ENCODE data around the gene KLF17.
"Not testable (repeated sequence)": the region's sequence is repeated elsewhere in the genome, so short reads cannot be mapped to it uniquely, and the experiment has no call there.

Gene KLF17

DNA sequence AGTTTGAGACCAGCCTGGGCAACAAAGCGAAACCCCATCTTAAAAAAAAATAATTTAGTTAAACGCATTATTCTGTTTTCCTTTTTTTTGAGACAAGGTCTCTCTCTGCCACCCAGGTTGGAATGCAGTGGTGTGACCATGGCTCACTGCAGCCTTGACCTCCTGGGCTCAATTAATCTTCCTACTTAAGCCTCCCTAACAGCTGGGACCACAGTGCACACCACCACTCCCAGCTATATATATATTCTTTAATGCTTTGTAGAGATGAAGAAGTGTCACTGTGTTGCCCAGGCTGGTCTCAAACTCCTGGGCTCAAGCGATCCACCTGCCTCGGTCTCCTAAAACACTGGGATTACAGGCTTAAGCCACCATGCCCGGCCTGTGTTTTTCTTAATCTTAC is 7.7 kb upstream of the KLF17 start:
- DNase-seq (ENCODE audit: low read depth) = no peak

DNA sequence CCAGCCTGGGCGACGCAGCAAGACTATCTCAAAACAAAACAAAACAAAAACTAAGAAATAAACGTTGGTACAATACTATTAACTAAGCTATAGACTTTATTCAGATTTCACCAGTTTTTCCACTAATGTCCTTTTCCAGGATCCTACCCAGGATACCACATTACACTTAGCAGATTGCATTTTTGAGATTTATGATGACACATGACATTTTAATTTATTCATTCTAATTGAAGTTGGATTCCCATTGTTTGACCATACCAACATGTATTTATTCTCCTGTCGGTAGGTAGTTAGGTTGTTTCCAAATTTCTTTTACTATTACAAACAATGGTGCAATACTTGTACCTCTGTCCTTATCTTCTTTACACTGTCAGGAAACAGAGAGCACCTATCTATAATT is 6.8 kb upstream of the KLF17 start:
- DNase-seq (ENCODE audit: low read depth) = no peak

DNA sequence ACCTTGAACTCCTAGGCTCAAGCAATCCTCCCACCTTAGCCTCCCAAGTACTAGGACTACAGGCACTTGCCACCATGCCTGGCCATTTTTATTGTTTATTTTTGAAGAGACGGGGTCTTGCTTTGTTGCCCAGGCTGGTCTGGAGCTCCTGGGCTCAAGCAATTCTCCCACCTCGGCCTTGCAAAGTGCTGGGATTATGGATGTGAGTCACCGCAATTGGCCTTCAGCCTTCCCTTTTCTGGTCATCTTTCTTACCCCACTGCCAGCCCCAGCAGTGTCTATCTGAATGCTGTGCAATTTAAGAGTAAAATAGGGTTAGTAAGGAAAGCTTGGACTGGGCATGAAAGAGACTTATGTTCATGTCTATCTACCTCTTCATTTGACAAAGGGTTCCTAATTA is 6.1 kb upstream of the KLF17 start:
- no peak for DNase-seq (ENCODE audit: low read depth)

DNA sequence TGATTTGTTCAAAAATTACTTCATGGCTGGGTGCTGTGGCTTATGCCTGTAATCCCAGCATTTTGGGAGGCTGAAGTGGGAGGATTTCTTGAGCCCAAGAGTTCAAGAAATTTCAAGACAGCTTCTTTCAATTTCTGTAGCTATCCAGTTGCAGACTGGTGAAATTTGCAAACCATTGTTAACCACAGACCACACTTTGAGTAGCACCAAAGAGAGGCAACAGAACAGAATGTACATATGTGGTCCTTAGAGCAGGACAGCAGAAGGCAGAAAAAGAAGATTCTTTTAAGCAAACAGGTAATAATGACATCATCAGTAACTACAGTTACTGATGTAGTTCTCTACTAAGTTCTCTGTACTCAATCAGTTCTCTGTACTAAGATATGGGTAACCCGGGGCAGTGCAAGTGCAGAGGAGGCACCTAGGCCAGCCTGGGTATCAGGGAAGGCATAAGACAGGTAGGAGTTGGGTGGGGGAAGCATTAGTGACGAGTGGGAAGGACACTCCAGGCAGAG is 5.5 kb upstream of the KLF17 start:
- DNase-seq (ENCODE audit: low read depth) = no peak

DNA sequence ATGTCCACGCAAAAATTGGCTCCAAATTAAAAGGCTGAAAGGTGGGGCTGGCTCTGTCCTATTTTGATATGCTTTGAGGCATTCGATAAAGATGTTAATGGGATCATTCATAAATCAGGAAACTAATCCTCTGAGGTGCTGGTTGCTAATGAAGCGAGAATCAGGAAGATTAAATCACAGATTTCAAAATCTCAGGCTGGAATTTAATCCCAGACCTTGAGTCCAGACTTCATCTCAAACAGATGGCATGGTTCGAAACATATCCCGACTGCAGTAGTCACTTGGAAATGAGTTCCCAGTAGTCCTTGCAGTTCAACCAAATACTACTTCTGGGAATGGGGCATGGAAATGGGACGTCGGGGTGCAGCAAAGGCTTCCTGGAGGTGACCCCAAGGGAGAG is 4.5 kb upstream of the KLF17 start:
- no peak for DNase-seq (ENCODE audit: low read depth)

DNA sequence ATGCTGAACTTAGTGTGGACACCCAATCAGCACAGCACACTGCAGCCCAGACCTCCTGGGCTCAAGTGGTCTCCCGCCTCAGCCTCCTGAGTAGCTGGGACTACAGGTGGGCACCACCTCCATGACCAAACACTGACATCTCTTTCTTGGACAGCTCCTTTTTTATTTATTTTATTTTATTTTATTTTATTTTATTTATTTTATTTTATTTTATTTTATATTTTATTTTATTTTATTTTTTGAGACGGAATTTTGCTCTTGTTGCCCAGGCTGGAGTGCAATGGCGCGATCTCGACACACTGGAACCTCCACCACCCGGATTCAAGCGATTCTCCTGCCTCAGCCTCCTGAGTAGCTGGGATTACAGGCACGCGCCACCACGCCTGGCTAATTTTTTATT is 1.3 kb upstream of the KLF17 start:
- not testable (repeated sequence) for DNase-seq (ENCODE audit: low read depth)

DNA sequence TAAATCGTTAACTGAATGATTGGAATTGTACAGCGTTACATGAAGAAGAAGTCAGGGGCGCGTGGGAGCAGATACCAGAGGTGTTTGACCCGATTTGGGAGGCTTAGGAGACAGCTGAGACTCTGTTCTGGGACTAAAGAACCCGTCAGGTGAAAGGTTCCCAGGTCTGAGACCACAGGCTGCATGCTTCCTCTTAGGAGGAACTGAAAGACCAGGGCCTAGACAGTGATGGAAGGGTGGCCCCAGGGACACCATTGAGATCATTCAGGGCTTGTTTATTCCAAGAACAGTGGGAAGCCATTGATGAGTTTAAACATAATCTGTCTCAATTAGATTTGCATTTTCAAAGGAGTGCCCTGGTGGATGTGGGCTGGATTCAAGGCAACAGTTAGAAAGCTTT is 904 bp downstream of the KLF17 start:
- no peak for DNase-seq (ENCODE audit: low read depth)

DNA sequence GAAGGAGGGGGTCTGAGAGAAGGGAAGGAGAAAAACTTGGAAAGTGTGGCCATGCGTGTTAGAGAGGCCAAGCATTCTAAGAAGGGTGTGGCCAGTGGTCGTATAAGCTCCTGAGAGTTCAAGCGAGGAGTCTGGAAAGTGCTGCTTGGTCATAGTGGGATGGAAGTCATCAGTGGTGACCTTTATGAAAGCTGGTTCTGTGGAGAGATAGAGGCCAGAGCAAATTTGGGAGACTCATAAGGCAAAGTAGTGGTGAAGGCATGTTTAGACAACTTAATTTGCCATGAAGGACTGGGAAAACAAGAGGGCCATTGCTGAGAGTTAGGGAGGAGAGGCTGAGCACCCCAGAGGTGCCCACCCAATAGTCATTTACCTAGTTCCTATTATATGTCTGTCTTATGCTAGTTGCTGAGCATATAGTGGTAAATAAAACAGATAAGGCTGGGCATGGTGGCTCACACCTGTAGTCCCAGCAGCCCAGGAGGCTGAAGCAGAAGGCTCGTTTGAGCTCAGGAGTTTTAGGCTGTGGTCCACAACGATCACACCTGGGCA is 1.9 kb downstream of the KLF17 start:
- DNase-seq (ENCODE audit: low read depth) = no peak

DNA sequence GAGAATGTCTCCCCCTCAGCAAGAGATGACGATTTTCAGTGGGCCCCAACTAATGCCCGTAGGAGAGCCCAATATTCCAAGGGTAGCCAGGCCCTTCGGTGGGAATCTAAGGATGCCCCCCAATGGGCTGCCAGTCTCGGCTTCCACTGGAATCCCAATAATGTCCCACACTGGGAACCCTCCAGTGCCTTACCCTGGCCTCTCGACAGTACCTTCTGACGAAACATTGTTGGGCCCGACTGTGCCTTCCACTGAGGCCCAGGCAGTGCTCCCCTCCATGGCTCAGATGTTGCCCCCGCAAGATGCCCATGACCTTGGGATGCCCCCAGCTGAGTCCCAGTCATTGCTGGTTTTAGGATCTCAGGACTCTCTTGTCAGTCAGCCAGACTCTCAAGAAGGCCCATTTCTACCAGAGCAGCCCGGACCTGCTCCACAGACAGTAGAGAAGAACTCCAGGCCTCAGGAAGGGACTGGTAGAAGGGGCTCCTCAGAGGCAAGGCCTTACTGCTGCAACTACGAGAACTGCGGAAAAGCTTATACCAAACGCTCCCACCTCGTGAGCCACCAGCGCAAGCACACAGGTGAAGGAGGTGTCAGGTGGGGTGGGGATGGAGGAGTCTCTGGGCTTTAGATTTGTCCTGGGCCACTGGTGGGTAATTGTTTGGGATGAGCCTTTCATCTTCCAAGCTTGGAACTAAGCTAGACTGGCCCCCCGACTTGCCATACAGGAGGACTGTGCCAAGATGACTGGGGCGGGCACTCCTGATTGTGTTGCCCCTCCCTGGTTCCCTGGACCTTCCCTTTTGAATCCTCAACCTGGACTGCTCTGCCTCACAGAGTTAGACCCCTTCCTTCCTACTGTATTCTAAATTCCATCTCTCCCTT is 11.2 kb downstream of the KLF17 start:
- no peak for DNase-seq (ENCODE audit: low read depth)

DNA sequence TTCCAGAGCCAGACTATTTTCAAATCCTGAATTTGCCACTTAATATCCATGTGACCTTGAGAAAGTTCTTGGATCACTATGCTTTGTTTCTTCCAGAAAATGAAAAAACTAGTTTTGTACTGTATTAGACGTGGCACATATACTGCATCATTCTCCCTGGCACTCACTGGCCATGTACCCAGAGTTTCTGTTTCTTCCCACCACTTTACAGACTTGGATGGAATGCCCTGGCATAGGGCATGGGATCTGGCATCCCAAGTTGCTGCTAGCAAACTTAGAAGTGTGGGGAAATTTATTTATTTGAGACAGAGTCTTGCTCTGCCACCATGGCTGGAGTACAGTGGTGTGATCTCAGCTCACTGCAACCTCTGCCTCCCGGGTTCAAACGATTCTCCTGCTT is 12.8 kb downstream of the KLF17 start:
- DNase-seq (ENCODE audit: low read depth) = no peak

DNA sequence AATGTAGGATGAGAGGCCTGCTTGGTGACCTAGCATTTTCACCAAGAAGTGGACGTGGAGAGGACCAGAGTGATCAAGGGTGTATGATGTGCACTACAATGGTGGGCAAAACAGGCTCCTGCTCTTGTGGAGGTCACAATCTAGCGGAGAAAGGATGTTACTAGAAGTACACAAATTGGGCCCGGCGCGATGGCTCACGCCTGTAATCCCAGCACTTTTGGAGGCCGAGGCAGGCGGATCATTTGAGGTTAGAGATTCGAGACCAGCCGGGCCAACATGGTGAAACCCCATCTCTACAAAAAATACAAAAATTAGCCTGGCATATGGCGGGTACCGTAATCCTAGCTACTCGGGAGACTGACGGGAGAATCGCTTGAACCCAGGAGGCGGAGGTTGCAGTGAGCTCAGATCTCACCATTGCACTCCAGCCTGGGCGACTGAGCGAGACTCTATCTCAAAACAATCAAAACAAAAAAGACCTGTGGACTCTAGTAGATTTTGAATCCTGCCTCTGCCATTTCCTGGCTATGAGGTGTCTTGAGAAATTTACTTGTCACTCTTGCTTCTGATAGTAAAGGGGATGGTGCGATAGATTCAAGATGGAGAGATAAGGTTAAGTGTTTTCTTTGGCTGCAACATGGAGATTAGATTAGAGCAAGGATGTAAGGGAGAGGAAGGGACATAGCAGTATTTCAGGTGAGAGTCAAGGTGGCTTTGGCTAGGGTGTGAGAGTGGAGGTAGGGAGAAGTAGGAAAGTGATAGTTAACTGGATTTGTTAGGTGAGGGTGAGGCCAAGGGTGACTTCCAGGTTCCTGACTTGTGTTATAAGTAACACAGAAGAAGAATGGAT is 15.7 kb downstream of the KLF17 start:
- no peak for DNase-seq (ENCODE audit: low read depth)

DNA sequence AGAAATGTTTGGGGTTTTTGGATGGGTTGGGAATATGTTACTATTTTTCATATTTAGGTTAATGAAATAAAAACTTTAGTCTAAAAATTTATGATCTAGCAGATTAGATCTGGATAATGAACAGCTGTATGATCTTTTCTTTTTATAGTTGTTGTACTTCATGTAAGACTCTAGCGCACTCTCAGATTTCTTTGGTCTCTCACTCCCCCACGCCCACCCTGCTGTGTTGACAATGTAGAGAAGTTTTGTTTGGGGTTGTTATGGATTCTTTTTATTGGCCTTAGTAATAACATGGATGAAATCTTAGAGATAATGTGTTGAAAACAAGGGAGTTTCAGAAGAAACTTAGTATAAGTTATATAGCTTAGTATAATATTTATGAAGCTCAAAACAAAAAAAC is 17.3 kb downstream of the KLF17 start:
- DNase-seq (ENCODE audit: low read depth) = no peak

DNA sequence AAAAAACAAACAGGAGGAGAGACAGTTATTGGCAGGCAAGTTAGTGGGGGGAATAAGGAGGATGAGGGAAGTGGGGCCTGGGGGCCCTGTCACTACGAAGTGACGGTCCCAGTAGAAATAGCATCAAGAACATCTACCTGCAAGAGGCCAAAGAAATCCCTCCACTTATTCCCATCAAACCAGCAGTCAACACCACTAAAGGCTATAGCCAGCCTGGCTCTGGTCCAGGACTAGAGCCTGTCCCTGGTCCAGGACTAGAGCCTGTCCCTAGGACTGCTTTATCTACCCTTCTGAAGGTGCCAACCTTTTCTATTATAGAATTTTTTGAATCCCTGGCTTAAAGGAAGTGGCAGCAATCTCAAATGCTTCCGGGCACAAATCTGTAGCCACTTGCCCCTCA is 19.6 kb downstream of the KLF17 start:
- no peak for DNase-seq (ENCODE audit: low read depth)

DNA sequence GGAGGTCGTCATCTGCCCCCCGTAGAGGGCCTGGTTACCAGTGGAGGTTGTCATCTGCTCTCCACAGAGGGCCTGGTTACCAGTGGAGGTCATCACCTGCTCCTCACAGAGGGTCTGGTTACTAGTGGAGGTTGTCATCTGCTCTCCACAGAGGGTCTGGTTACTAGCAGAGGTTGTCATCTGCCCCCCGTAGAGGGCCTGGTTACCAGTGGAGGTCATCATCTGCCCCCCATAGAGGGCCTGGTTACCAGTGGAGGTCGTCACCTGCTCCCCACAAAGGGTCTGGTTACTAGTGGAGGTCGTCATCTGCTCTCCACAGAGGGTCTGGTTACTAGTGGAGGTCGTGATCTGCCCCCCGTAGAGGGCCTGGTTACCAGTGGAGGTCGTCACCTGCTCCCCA is 20.9 kb downstream of the KLF17 start:
- DNase-seq (ENCODE audit: low read depth) = not testable (repeated sequence)

DNA sequence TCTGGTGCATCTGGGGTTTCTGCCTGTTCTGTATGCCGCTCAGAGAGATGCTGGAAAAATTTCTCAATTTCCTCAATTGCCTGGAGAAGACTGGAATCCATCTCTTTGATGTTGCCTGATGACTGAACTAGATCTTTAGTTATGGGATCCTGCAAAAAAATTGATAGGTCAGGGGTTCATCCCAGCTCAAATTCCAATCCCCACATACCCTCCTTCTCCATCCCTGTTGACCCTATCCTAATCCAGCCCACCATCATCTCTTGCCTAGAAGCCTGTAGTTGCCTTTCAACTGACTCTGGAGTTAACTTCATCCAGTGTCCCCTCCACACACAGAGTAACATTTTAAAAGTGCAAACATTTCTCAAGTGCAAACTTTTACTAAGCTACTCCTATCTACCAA is 22.9 kb downstream of the KLF17 start, which contains the start of gene KLF18:
Gene KLF18 (minus strand): TSS at position 101 of the 400 bp plus-strand sequence. CDS start 0 bp downstream, at position 101.
- no peak for DNase-seq (ENCODE audit: low read depth)

DNA sequence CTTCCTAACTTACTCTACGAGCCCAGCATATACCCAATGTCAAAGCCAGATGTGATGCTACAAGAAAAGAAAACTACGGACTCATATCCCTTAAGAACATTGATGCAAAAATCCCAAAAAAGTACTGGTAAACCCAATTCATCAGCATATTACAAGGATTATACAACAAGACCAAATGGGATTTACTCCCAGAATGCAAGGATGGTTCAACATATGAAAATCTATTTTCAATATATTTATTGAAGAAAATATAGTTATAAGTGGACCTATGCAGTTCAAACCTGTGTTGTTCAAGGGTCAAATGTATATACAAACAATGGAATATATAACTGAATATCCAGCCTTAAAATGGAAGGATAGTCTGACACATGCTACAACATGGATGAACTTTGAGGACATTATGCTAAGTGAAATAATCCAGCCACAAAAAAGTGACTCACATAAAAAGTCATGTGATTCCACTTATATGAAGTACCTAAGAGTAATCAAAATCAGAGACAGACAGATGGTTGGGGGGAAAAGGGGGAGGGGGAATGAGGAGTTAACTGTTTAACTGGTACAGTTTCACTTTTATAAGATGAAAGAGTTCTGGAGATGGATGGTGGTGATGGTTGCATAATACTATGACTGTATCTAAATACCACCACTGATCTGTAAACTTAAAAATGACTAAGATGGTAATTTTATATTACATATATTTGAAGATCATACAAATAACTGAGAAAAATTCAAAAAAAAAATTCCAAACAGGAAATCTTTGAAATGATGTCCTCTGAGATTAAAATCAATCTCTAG is 26.5 kb downstream of the KLF17 start:
- DNase-seq (ENCODE audit: low read depth) = no peak

DNA sequence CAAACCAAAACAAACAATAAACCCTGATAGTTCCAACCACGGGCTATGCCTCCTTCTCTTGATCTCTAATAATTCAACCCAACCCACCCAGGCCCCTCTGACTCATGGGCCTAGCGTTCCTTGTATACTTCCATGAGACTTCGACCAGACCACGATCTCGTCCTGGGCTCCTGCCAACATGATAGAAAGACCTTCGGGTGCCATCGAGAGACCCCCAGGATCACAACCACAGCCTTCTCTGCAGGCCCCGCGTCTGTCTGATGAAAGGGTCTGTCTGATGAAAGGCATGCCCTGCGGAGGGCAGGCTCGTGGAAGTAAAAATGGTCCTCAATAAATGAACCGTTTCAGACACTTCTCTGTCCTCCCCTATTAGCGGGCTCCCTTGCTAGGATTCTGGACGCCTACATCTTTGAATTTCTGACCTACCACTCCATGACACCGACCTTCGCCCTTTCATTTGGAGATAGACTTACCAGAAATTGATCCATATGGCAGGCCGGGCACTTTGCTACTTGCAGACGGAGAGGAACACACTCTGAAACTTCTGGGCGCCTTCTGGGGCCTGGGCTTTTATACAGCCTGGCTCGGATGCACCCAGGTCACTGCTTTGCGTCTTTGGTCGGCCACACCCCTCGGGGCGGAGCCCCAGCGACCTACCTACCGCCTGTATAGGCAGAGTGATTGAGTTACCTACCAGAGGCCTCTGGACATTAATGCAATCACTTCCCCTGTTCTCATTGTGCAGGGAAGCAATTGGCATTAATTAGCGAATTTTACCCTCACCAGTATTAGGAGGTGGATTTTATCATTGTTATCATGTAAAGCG is 28.1 kb downstream of the KLF17 start:
- DNase-seq (ENCODE audit: low read depth) = no peak

DNA sequence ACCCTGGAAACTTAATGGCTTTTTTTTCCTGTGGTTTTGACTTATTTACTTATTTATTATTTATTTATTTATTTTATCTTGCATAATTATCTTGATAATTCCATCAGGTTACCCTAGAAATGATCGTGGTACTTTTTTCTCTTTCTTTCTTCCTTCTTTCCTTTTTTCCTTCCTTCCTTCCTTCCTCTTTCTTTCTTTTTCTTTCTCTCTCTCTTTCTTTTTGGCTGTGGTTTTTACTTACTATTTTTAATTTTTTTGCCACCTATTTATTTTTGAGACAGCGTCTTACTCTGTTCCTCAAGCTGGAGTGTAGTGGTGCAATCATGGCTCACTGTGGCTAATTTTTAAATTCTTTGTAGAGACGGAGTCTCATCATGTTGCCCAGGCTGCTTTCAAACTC is 29.0 kb downstream of the KLF17 start:
- no peak for DNase-seq (ENCODE audit: low read depth)

DNA sequence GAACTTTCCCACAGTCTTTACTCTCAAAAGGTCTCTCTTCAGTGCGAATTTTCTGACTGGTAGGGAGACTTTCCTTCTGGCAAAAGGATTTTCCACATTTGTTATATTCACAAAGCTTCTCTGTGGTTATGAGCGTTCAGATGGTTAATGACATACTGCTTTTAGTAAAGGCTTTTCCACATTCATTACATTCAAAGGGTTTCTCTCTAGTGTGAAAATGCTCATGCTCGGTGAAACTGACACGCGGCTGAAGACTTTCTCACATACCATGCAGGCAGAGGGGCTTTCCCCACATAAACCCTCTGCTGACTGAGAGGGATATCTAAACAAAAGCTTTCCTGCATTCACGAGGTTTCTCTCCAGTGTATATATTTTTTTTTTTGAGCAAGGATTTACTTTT is 32.7 kb downstream of the KLF17 start:
- no peak for DNase-seq (ENCODE audit: low read depth)

DNA sequence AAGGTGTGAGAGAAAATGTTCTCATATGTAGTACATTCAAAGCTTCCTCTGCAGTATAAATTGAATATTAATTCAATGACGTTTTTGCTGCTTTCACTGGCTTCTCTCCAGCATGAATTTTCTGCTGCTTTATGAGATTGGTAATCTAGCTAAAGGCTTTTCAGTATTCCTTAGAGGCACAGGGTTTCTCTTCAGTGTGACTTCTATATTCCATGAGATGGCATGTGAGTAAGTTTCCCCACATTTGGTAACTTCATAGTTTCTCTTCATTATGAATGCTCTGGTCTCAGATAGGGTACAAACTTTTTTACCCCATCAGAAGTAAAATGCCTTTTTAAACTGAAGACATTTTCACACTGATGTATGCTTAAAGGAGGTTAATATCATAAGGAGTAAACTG is 33.2 kb downstream of the KLF17 start:
- no peak for DNase-seq (ENCODE audit: low read depth)

DNA sequence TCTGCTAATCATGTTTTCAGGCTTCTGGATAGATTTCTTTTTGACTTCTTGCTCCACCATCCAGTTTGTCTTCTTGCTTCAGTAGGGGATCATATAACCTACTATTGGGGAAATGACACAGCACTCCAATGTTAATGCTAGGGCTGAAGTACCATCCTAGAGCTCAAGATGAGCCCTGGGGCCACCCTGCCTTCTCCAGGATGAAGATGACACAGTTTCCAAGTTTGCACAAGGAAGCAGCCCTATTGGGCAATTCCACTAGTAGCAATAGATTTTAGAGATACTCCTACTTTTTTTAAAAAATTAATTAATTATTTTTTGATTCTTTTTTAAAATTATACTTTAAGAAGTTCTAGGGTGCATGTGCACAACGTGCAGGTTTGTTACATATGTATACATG is 34.1 kb downstream of the KLF17 start:
- no peak for DNase-seq (ENCODE audit: low read depth)
